ENCODE measurements around the gene ZYX. TPM values are rescaled to one million over a fixed set of nuclear protein-coding genes. Genes with fewer than 3 reads are reported as not detected.

Gene ZYX
- total and polyA plus RNA-seq, 2 donors (not counting 1 experiment from before 2014, with no cell fraction given): 33.5 to 85.6 TPM

DNA sequence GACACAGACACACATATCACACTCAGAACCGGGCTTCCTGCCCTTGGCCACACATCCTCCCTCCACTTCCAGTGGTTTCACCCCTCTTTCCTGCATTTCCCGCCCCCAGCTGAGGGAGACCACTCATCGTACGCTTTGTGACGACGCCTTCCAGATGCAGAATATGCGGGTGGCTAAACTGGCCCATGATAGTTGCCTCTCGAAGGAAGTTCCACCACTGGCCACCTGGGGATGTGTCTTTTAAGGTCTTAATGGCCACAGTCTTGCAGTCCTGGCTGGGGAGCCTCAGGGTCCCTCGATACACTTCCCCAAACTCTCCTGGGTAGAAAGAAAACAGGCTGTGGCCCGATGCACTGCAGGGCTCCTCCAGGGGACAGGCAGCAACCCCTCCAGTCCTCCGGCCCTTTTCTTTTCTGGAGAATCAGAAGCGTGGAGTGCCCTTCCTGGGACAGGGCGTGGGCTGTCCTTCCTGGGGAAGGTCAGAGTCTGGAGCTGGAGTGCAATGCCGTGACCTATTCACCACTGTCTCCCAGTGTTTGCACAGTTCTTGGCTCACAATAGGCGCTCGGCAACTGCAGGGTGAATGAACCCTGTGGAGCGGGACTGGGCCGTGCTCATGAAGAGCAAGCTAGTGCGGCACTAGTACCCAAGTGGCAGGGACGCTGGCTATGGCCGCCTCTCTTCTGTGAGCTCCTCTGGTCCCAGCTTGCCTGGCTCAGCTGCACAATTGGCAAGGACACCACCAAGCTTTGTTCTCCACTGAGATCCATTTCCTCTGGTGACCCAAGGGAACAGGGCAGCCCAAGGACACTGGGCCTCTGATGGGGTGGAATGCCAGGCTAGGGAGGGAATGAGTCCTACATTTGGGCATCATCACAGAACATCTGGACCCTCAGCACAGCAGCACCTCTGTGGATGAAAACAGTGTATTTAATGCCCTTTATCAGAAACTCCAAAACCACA, 14.3 kb downstream of the ZYX start:
- peaks cover 3% of the 10 kb centered on the region for H4K20me1 ChIP-seq (ENCODE audit: control insufficient read depth, extremely low read depth, insufficient read depth, low read length)
- no peak overlapping the region for H3K4me3 ChIP-seq (replicated peaks in 1 of 4; ENCODE audit: control extremely low read depth in 1 of 4, insufficient read depth in 1 of 4, low read depth in 3 of 4, low read length in 4 of 4)
- TF ChIP-seq, protein P1, sequence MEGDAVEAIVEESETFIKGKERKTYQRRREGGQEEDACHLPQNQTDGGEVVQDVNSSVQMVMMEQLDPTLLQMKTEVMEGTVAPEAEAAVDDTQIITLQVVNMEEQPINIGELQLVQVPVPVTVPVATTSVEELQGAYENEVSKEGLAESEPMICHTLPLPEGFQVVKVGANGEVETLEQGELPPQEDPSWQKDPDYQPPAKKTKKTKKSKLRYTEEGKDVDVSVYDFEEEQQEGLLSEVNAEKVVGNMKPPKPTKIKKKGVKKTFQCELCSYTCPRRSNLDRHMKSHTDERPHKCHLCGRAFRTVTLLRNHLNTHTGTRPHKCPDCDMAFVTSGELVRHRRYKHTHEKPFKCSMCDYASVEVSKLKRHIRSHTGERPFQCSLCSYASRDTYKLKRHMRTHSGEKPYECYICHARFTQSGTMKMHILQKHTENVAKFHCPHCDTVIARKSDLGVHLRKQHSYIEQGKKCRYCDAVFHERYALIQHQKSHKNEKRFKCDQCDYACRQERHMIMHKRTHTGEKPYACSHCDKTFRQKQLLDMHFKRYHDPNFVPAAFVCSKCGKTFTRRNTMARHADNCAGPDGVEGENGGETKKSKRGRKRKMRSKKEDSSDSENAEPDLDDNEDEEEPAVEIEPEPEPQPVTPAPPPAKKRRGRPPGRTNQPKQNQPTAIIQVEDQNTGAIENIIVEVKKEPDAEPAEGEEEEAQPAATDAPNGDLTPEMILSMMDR (conservative IDR thresholded peaks at IDR 0.05 in 1 of 2, IDR thresholded peaks at IDR 0.05 in 1 of 2; ENCODE audit: low read depth in 1 of 2, low read length in 2 of 2): no peak
- TF ChIP-seq EZH2 (IDR thresholded peaks at IDR 0.05; ENCODE audit: low read length, missing control alignments): no peak
- no peak overlapping the region for H2AFZ ChIP-seq (ENCODE audit: low read length)
- peaks cover 21% of the 10 kb centered on the region for H3K4me1 ChIP-seq (ENCODE audit: control insufficient read depth, extremely low read depth, insufficient read depth, low read length)
- no peaks in the 10 kb centered on the region for H3K27me3 ChIP-seq (ENCODE audit: control insufficient read depth, insufficient read depth, low read length)
- peaks cover 17% of the 10 kb centered on the region for H3K36me3 ChIP-seq (ENCODE audit: control insufficient read depth, insufficient read depth, low read length)
- no peak overlapping the region for H3K27ac ChIP-seq (ENCODE audit: insufficient read depth, low read length)
- H3K79me2 ChIP-seq (ENCODE audit: control insufficient read depth, insufficient read depth, low read length): no peaks in the 10 kb centered on the region
- no peak overlapping the region for H3K4me2 ChIP-seq (ENCODE audit: extremely low read depth, insufficient read depth, low read length)
- DNase-seq (ENCODE audit: low read depth in 2 of 2): peak in 1 of 2 donors; percentile 34
- H3K9ac ChIP-seq (ENCODE audit: insufficient read depth, low read length): no peak overlapping the region
- H3K9me3 ChIP-seq (ENCODE audit: control insufficient read depth, insufficient read depth, low read depth, low read length): no peaks in the 10 kb centered on the region

DNA sequence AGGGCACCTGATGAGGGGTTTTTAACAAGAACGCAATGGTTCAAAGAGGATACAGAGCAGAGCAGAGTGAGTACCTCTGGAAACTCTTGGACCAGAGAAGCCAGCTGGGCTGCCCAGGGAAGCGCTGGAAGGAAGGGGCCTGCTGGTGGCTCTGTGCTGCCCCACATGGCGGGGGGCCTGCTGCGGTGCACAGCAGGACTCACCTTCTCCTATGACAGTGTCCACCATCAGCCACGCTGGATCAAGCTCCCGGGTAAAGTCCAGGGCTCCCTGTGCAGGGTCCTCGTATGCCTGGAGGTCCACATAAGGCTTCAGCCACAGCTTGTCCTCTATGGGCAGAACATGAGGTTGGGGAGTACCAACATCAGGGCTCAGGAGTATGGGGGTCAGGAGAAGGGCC, 15.0 kb downstream of the ZYX start:
- Histone ChIP-seq H3K27ac (ENCODE audit: insufficient read depth, low read length) (no peak overlapping the region), H3K36me3 (ENCODE audit: control insufficient read depth, insufficient read depth, low read length) (peaks cover 12% of the 10 kb centered on the region), H3K79me2 (ENCODE audit: control insufficient read depth, insufficient read depth, low read length) (no peaks in the 10 kb centered on the region), H3K4me2 (ENCODE audit: extremely low read depth, insufficient read depth, low read length) (no peak overlapping the region), H3K4me3 (replicated peaks in 1 of 4; ENCODE audit: control extremely low read depth in 1 of 4, insufficient read depth in 1 of 4, low read depth in 3 of 4, low read length in 4 of 4) (no peak overlapping the region), H3K9me3 (ENCODE audit: control insufficient read depth, insufficient read depth, low read depth, low read length) (no peaks in the 10 kb centered on the region), H3K4me1 (ENCODE audit: control insufficient read depth, extremely low read depth, insufficient read depth, low read length) (peaks cover 16% of the 10 kb centered on the region), H3K9ac (ENCODE audit: insufficient read depth, low read length) (no peak overlapping the region), H4K20me1 (ENCODE audit: control insufficient read depth, extremely low read depth, insufficient read depth, low read length) (peaks cover 2% of the 10 kb centered on the region), H2AFZ (ENCODE audit: low read length) (no peak overlapping the region), H3K27me3 (ENCODE audit: control insufficient read depth, insufficient read depth, low read length) (no peaks in the 10 kb centered on the region)
- DNase-seq (ENCODE audit: low read depth in 2 of 2): no peak
- TF ChIP-seq, protein P1 (conservative IDR thresholded peaks at IDR 0.05 in 1 of 2, IDR thresholded peaks at IDR 0.05 in 1 of 2; ENCODE audit: low read depth in 1 of 2, low read length in 2 of 2): no peak
- TF ChIP-seq EZH2 (IDR thresholded peaks at IDR 0.05; ENCODE audit: low read length, missing control alignments): no peak

DNA sequence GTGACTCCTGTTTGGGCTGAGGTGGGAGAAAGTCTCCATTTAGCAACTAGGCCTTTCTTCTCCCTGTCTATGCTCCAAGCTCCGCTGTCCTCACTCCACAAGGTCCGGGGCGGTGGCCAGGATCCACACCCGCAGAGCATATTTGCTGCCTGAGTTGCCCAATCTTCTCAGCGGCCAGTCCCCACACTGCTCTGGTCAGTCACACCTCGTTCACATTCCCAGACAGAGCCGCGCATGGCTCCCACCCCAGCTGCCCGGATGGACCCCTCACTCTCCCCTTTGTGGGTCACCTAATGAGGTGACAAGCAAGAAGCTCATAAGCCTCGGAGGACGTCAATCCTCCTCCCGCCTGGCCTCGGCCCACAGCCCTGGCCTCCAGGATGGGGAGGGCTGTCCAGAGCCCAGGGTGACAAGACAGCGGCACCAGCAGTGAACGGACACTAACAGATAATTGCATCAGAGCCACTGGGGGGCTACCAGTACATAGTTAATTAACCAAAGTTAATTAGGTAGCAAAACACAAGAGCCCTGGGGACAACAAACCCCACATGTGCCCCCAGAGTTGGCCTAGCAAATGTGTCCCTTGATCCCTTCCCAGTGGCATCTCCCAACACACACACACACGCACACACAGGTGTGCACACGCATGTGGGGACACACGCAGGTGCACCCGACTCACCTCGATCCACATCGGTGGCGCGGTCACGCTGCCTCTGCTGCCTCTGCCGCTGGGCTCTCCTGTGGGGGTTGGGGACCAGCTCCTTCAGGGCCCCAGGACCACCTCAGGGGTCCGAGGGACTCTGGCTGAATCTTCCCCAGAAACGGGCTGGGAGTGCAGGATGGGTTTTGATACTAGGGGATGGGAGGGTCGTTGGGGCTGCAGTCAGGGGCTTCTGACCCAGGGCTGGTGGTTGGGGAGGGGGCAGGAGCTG, 15.7 kb downstream of the ZYX start:
- Histone ChIP-seq H2AFZ (ENCODE audit: low read length) (no peak overlapping the region), H3K9me3 (ENCODE audit: control insufficient read depth, insufficient read depth, low read depth, low read length) (no peaks in the 10 kb centered on the region), H3K36me3 (ENCODE audit: control insufficient read depth, insufficient read depth, low read length) (peaks cover 6% of the 10 kb centered on the region), H3K4me2 (ENCODE audit: extremely low read depth, insufficient read depth, low read length) (no peak overlapping the region), H3K4me3 (replicated peaks in 1 of 4; ENCODE audit: control extremely low read depth in 1 of 4, insufficient read depth in 1 of 4, low read depth in 3 of 4, low read length in 4 of 4) (no peak overlapping the region), H3K27me3 (ENCODE audit: control insufficient read depth, insufficient read depth, low read length) (no peaks in the 10 kb centered on the region), H4K20me1 (ENCODE audit: control insufficient read depth, extremely low read depth, insufficient read depth, low read length) (no peaks in the 10 kb centered on the region), H3K79me2 (ENCODE audit: control insufficient read depth, insufficient read depth, low read length) (no peaks in the 10 kb centered on the region), H3K9ac (ENCODE audit: insufficient read depth, low read length) (no peak overlapping the region), H3K27ac (ENCODE audit: insufficient read depth, low read length) (no peak overlapping the region), H3K4me1 (ENCODE audit: control insufficient read depth, extremely low read depth, insufficient read depth, low read length) (peaks cover 8% of the 10 kb centered on the region)
- peak; percentile 51 to 56 for DNase-seq (ENCODE audit: low read depth in 2 of 2)
- TF ChIP-seq, protein P1 (conservative IDR thresholded peaks at IDR 0.05 in 1 of 2, IDR thresholded peaks at IDR 0.05 in 1 of 2; ENCODE audit: low read depth in 1 of 2, low read length in 2 of 2): no peak
- no peak for TF ChIP-seq EZH2 (IDR thresholded peaks at IDR 0.05; ENCODE audit: low read length, missing control alignments)
